Left renal cortex interstitium (tissue), 4 donors: ENCODE data around the gene HIVEP1. TPM values are rescaled to one million over a fixed set of nuclear protein-coding genes. Genes with fewer than 3 reads are reported as not detected.
A peak's percentile ranks its signal among the peaks of the same experiment; 100 is the strongest.

Experiments
- DNase-seq, 4 donors: peaks; one replicate each; pipeline ENCODE4 v3.0.0-alpha.2; 2013; ENCODE audit warnings: low read depth in 4 of 4, low spot score in 2 of 4, missing footprints in 1 of 4
- polyA plus RNA-seq, 4 donors: library from polyadenylated mRNA; unstranded; fragments of 120-200 nt; gene quantifications; one replicate each; pipeline ENCODE4 v1.2.1, GENCODE V29; 2013; ENCODE audit not compliant: insufficient read length in 4 of 4

The HIVEP1 gene
- polyA plus RNA-seq, 4 donors: 18.0 to 24.4 (median 22.6) TPM

DNA sequence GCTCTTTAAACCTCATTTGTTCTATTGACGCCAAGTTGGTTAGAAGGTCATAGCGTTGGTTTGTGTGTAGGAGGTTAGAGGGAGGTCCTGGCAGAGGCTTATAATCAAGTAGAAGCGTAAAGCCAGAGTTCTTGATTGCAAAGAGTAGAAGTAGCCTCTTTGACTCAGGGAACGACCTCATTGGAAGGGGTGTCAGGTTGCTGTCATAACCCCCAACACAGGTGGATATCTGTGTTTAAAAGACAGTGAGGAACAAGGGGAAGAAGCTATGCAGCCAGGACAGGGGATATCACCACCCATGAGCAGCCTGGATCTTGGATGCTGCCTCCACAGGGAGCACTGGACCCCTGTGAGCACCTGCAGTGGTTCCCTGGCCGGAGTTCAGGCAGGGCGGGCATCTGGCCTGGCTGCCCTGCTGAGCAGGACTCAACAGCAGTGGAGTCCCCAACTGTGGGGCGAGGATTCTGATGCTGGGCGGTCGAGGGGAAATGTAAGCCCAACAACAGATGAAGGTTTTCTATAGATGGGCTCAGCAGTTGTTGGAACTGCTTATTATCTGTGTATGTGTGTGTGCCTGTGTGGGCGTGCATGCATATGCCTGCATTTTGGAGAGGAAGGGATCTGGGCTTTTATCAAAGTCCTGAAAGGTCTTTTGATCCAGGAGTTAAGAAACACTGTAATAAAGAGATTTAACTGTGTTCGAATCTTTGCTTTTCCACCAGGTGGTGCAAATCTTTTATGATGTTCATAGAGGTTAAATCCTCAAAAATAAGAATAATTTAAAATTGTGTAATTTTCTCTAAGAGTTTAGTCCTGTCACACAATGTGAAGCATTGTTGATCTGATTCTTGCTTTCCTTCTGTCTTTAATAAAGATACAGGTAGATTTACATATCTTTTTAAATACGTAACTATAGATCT lies 27.7 kb downstream of the HIVEP1 start:
- no peak for DNase-seq

DNA sequence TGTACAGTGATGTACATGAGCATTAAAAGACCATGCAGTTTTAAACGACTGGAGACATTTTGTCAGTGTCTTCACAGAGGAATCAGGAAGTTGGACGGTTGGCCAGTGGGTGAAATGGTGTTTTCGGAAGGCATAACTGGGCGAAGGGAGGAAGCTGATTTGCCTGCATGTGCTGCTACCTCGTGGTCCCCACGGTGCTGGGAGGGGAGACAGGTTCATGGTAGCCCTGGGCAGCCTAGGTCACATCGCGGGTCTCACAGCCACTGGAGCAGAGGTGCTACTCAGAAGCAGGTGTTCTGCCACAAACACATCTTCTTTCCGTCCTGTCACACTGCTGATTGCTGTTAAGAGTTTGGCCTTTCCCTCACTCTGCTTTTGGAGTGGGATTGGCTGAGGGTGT lies 35.2 kb downstream of the HIVEP1 start:
- no peak for DNase-seq

DNA sequence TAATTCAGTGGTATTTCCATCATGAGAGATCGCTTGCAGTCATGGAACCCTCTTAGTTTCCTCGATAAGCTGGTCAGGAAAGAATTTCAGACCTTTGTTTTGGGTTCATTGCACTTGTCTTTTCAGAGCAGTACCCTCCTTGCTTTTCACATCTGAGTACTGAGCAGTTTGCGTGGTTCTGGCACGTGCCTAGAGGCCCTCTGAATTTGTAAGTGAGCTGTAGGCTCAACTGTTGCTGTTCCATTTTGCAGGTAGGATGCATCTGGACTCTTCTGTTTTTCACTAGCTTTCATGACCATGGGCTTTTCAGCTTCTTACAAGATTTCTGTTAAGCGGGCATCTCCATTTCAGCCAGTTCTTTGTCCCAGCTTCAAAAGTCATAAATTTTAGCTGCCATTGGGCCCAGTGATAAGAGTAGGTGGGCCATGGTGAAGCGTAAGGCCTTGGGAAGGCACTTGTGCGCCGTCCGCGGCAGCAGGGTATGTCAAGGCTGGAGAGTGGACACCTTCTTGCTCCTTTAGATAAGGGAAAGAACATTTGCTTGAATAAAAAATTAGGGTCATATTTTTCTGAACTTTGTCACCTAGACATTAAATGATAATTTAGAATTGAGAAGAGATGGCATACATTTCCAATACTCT lies 35.8 kb downstream of the HIVEP1 start:
- DNase-seq: no peak

- DNase-seq: no peak
Observed at GRCh38 chr6:12048609-12049008, 36.5 kb downstream of the HIVEP1 start.

DNA sequence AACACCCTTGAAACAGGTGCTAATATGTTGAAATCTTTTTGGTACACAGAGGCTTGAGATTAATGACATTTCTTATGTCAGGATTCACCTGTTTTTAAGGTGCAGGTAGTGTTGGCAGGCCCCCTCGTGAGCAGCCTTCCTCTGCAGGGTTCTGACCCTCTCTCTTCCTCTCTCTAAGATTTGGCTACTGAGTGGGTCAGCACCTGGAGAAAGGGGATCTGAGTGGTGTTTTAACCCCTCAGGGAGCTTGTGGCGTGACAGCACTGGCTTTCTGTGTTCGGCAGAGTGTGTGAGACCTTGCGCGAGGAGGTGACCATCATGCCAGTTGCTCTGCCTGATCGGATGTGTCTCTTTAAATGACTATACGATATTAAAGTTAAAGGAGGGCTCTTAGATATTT lies 37.1 kb downstream of the HIVEP1 start:
- DNase-seq: no peak

DNA sequence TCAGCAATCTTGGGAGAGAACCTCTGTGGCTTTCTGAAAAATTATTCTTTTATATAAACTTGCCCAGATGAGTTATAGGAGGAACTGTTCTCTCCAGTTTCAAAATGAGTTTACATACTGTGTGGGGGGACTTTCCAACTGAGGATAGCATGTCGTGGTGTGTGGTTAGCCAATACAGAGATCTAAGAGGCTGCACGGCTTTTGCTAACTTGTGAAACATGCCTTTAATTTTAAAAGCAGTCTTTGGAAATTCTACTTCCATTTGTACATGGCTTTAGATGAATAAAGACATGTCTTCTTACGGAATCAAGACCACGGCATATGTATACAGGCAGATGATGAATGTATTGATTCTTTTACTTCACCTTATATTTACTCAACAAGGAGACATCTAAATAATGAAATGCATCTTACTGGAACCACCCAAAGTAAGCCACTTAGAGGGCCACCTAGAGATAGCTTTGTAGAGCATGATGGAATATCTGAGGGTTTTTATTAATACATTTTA lies 39.8 kb downstream of the HIVEP1 start:
- no peak for DNase-seq

- DNase-seq: no peak
Observed at GRCh38 chr6:12058172-12058961, 46.3 kb downstream of the HIVEP1 start.

DNA sequence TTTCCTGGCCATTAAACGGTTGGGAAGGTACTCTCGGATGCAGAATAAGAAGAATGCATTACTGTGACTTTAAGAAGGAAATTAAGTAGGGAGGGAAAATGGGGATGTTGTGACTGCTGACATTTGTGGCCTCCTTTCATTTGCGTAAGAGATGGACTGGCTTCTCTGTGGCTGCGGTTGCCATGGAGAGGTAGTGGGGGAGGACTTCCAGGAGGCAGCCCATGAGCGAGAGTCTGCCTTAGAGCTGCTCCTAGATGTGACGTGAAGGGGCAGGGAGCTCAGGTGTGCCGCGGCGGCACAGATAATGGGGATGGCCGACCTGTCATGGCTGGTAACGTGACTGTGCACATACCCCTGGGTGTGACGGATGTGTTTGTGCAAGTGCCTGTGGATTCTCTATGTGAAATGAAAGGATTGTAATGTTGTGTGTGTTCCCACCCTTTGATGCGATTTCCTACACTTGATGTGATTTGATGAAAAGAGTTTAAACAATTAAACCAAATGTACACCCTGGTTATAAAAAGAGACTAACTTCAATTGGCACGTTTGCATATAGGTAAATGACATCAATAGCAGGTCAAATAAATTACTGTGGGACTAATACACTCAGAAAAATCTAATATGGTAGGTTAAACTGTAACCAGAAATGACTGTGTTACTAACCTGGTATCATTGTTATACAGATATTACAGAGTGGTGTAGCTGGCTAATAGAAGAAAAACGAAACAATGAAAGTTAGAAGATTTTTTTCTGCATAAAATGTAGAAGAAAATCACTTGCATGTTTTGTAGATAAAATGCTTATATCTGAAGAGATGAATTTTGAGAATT lies 48.9 kb downstream of the HIVEP1 start:
- peak in 2 of 4 donors; percentile 20 to 39 for DNase-seq

- no peak for DNase-seq
Observed at GRCh38 chr6:12062605-12063004, 50.5 kb downstream of the HIVEP1 start.

DNA sequence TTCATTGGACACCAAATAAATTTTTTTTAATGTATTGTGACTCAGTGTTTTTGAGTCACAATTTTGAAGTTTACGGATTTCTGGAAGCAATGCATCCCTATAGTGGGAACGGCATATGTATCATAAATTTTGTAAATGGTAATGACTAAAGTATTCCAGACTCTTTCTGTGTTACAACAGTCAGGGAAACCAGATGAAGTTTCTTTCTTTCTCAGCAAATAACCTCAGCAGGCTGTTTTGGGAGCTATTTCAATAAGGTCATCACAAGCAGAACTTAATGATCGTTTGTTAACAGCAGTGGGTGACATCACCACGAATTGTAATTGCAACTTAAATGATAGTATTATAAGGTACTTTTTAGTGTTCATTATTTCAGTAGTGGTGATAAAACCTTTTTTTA lies 52.0 kb downstream of the HIVEP1 start:
- DNase-seq: no peak

DNA sequence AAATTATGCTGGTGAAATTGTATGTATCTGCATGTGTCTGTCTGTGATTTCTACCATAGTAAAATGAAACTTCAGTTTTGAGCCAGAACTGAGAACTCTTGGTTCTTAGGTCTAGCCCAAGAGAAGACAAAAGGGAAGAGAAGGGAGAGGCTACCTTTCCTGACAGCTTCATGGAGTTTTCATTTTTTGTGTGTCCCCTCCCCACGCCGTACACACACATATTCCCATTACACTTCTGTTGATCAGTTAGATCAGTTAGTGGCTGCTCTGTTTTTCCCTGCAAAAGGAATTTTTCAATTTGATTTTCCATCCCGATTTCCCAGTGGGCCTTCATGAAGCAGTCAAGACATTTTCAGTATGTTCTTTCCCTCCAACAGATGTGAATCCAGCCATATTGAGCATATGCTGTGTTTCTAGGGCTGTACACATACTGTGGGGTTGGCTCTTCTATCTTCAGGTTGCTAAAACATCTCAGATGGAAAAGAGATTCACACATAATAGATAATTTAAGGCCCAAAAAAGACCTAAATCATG lies 52.5 kb downstream of the HIVEP1 start:
- no peak for DNase-seq

- no peak for DNase-seq
Observed at GRCh38 chr6:12065321-12066140, 53.4 kb downstream of the HIVEP1 start.

DNA sequence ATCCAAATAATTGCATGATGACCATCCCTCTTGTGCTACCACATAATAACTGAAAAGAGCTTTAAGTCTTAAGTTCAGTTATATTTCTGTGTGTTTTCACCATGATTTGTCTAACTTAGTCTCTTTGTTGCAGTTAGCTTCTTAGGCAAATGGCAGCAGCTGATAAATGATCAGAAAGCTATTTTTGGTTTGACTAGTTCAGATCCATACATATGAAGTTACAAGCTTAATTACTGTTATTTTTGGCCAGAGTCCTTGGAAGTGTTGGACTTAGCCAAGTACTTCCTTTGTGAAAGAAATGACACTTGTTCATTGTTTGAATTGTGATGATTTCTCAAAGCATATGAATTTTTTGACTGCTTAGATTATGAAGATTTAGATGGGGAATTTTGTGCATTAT lies 54.2 kb downstream of the HIVEP1 start:
- DNase-seq: no peak

GRCh38 chr6:12068899-12069557 lies 56.9 kb downstream of the HIVEP1 start:
- no peak for DNase-seq

DNA sequence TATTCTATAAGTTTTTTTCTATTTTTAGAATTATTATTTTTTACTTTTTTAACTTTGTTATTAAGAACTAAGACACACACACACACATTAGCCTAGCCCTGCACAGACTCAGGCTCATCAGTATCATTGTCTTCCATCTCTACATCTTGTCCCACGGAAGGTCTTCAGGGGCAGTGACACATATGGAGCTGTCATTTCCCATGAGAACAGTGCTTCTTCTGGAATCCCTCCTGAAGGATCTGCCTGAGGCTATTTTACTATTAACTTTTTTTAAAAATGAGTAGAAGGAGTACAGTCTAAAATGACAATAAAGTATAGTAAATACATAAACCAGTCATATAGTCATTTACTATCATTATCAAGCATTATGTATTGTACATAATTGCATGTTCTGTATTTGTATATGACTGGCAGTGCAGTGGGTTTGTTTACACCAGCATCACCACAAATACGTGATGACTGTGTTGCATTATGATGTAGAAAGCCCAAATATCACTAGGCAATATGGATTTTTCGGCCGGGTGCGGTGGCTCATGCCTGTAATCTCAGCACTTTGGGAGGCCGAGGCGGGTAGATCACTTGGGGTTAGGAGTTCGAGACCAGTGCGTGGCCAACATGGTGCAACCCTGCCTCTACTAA lies 57.9 kb downstream of the HIVEP1 start:
- DNase-seq: no peak

- DNase-seq: no peak
Observed at GRCh38 chr6:12071064-12071615, 59.0 kb downstream of the HIVEP1 start.

GRCh38 chr6:12075067-12075563 lies 63.0 kb downstream of the HIVEP1 start:
- no peak for DNase-seq
